GM13976 (cell line): ENCODE data around the gene ARMC9.

Experiments
- DNase-seq: peaks from one replicate; pipeline ENCODE4 v3.0.0; 2012; ENCODE audit warnings: low spot score
- in situ Hi-C: fragments of 300-500 bp; cut with MboI; formaldehyde crosslinking; loops from one replicate; pipeline ENCODE4 v1.12.0; 2022; ENCODE audit warnings: low sequenced_read_pairs, mixed read lengths, inconsistent platforms; ENCODE audit not compliant: unreplicated experiment
- TF ChIP-seq, protein P1 (sequence below): IDR thresholded peaks from 2 replicates; pipeline ENCODE4 v1.5.1; 2012; ENCODE audit warnings: borderline replicate concordance, mild to moderate bottlenecking; ENCODE audit not compliant: insufficient read depth; ENCODE audit errors: extremely low read depth, missing control alignments, control extremely low read depth

The ARMC9 gene, protein sequence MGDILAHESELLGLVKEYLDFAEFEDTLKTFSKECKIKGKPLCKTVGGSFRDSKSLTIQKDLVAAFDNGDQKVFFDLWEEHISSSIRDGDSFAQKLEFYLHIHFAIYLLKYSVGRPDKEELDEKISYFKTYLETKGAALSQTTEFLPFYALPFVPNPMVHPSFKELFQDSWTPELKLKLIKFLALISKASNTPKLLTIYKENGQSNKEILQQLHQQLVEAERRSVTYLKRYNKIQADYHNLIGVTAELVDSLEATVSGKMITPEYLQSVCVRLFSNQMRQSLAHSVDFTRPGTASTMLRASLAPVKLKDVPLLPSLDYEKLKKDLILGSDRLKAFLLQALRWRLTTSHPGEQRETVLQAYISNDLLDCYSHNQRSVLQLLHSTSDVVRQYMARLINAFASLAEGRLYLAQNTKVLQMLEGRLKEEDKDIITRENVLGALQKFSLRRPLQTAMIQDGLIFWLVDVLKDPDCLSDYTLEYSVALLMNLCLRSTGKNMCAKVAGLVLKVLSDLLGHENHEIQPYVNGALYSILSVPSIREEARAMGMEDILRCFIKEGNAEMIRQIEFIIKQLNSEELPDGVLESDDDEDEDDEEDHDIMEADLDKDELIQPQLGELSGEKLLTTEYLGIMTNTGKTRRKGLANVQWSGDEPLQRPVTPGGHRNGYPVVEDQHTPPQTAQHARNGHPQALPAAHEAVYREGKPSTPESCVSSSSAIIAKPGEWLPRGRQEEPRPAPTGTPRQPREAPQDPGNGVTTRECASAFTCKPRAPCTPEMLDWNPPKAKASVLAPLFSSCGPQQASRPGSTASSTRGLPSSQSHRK

DNA sequence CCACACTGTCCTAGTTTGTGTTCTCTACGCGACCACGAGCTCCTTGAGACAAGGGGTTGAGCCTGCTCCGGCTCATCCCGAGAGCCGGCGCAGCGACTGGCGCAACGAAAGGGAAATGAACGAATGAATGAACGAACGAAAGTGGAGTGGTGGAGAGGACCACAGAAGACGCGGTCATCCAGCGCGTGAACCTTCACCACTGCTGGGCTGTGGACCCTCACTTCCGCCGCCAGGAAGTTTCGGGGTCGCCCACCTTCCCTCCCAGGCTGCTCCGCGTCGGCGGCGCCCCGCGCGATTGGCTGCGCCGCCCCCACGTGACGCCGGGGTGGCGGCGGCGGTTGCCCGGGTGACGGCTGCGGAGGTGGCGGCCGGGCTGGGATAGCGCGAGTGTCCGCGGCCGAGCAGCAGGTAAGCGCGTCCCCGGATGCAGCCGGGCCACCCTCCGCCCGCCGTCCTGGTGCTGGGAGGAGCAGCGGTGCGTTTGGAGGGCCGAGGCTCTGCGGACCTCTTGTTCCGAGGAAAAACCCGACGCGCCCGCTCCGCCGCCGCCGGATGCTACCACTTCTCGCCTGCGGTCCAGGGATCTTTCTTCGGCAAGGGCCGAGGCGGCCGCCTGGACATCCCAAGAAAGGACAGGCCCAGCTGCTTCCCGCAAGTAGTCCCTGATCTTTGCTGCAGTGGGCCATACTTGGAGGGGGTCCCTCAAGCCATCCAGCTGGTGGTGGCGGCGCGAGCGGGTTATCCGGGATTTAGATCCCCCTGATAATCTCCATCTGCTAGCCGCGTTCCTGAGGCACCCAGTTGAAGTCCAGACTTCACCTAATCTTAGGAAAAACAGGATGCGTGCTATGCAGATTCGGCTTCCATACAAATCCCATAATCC is at the start of gene ARMC9:
ARMC9 (plus strand) TSS at position 341 of the 883 bp plus-strand sequence. CDS start 7,608 bp downstream, outside the sequence.
- in situ Hi-C loops: no loop called here
- peak; percentile 97 for DNase-seq
- TF ChIP-seq, protein P1, sequence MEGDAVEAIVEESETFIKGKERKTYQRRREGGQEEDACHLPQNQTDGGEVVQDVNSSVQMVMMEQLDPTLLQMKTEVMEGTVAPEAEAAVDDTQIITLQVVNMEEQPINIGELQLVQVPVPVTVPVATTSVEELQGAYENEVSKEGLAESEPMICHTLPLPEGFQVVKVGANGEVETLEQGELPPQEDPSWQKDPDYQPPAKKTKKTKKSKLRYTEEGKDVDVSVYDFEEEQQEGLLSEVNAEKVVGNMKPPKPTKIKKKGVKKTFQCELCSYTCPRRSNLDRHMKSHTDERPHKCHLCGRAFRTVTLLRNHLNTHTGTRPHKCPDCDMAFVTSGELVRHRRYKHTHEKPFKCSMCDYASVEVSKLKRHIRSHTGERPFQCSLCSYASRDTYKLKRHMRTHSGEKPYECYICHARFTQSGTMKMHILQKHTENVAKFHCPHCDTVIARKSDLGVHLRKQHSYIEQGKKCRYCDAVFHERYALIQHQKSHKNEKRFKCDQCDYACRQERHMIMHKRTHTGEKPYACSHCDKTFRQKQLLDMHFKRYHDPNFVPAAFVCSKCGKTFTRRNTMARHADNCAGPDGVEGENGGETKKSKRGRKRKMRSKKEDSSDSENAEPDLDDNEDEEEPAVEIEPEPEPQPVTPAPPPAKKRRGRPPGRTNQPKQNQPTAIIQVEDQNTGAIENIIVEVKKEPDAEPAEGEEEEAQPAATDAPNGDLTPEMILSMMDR: no peak

DNA sequence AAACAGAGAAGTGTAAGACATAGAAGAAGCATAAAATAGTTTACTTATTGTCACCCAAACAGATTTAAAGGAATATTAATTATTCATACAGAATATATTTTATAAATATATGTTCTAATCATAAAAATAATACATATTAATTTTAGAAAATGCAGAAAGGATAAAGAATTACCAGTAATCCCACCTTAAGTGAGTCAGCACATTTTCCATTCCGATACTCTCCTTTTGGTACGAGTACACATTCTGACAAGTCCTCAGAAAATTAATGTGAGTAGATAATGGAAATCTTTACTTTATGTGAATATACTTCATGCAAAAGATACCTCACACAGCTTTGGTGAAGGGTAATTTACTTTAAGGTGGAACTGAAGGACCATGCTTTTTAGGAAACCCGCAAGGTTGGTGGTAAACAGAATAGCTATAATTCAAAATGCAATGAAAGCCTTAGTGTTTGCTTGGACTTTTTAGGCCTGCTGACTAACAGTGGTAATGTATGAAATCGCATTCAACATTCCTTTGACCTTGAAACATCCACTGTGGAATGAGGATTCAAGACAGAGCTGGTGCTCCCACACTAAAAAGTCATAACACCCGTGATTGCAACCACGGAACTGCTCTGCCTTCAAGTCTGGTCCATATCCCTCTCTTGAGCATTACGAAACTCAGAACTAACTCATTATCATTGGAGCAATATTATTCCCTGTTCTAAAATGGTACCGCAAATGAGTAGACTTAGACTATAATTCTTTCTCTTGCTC is 45.5 kb upstream of the ARMC9 start:
- TF ChIP-seq, protein P1: no peak
- in situ Hi-C loops: no loop called here
- DNase-seq: no peak

DNA sequence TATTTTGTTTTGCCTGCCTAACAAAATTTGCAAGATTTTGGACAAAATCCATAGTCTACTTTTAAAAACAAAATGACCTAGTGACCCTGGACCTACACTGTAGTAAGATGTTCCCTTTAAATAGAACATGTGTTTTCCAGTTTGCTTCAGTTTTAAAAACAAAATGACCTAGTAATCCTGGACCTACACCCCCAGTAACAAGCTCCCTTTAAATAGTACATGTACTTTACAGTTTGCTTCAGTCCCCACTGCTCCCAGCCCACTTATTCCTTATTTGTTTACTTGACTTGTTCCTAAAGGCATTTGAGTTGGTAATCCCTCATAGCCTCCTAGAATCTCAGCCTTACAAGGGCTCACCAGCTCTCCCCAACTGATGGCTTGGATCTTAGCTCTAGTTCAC is 39.1 kb upstream of the ARMC9 start:
- TF ChIP-seq, protein P1: no peak
- no peak for DNase-seq
- in situ Hi-C loops: no loop called here

DNA sequence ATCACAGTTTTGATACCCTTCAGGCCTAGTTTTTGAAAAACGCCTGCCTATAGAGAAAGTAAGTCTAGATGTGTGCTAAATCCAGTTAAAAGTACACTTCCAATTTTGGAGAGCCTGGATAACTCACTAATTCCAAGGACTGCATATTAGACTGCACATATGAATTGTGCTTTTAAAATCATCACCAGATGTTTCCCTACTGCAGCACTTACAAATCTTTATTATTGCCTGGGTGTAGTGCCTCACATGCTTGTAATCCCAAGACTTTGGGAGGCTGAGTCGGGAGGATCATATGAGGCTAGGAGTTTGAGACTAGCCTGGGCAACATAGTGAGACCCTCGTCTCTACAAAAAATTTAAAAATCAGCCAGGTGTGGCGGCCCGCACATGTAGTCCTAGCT is 37.7 kb upstream of the ARMC9 start:
- no peak for DNase-seq
- in situ Hi-C loops: no loop called here
- TF ChIP-seq, protein P1: no peak

GRCh38 chr2:231161252-231161839 is 37.1 kb upstream of the ARMC9 start:
- no peak for DNase-seq
- in situ Hi-C loops: no loop called here

More at GRCh38 chr2:231161252-231161839, 37.1 kb upstream of the ARMC9 start:
- TF ChIP-seq, protein P1: no peak
